ENCODE data around the gene NDUFAF5. TPM values are rescaled to one million over a fixed set of nuclear protein-coding genes. Genes with fewer than 3 reads are reported as not detected.

NDUFAF5 gene
- polyA plus RNA-seq, 3 donors = 8.1 to 16.0 (median 15.7) TPM

- 52 to 58% (median 58%) methylated on average over 4 of the region's 4 CpGs for WGBS, 3 donors
- H3K27ac ChIP-seq (ENCODE audit: low read depth, low read length) = no peak overlapping the region
Observed at GRCh38 chr20:13771853-13772453, 12.9 kb upstream of the NDUFAF5 start.

DNA sequence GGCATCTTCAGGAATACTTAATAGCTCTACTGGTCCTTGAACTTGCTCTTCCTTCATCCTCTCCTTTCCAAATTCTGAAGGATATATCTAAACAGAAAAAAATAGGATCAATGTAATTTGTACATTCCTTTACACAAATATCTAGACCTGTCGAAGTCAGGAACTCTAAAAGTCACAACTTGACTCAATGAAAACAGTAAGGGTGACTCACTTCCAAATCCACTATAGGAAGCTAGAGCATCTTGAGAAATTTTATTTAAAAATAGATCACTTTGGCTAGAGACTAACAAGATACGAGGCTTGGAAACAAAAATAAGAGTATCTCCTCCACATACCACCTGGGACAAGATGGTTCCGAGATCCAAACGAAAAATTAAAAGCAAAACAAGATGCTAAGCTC, 12.3 kb upstream of the NDUFAF5 start:
- WGBS, 3 donors = 73 to 88% (median 76%) methylated on average over 4 of the region's 4 CpGs

GRCh38 chr20:13775867-13776266, 9.0 kb upstream of the NDUFAF5 start:
- WGBS, 3 donors = 70 to 80% (median 76%) methylated on average over 4 of the region's 4 CpGs
- no peak overlapping the region for H3K27ac ChIP-seq (ENCODE audit: low read depth, low read length)

More for the DNA sequence above, 12.3 kb upstream of the NDUFAF5 start:
- H3K27ac ChIP-seq (ENCODE audit: low read depth, low read length) = no peak overlapping the region

- 66 to 78% (median 73%) methylated on average over 4 of the region's 4 CpGs for WGBS, 3 donors
- H3K27ac ChIP-seq (ENCODE audit: low read depth, low read length) = no peak overlapping the region
Observed at GRCh38 chr20:13777171-13777601, 7.6 kb upstream of the NDUFAF5 start.

- no peak overlapping the region for H3K27ac ChIP-seq (ENCODE audit: low read depth, low read length)
- WGBS, 3 donors = 91 to 95% (median 92%) methylated on average over 3 of the region's 3 CpGs
Observed at GRCh38 chr20:13778827-13779226, 6.0 kb upstream of the NDUFAF5 start.

- WGBS, 3 donors = 89 to 94% (median 93%) methylated on average over 13 of the region's 13 CpGs
Observed at GRCh38 chr20:13783528-13783927, 1.3 kb upstream of the NDUFAF5 start.

GRCh38 chr20:13784271-13784892, 446 bp upstream of the NDUFAF5 start:
- no peak overlapping the region for H3K27ac ChIP-seq (ENCODE audit: low read depth, low read length)
- WGBS, 3 donors = 0% methylated on average over 26 of the region's 26 CpGs

More at GRCh38 chr20:13783528-13783927, 1.3 kb upstream of the NDUFAF5 start:
- no peak overlapping the region for H3K27ac ChIP-seq (ENCODE audit: low read depth, low read length)

- H3K27ac ChIP-seq (ENCODE audit: low read depth, low read length) = no peak overlapping the region
- 62 to 80% (median 76%) methylated on average over 8 of the region's 8 CpGs for WGBS, 3 donors
Observed at GRCh38 chr20:13786143-13786828, 1.5 kb downstream of the NDUFAF5 start.

- no peak overlapping the region for H3K27ac ChIP-seq (ENCODE audit: low read depth, low read length)
- 0 to 16% (median 15%) methylated on average over 1 of the region's 1 CpG for WGBS, 3 donors
Observed at GRCh38 chr20:13788167-13788834, 3.5 kb downstream of the NDUFAF5 start.

DNA sequence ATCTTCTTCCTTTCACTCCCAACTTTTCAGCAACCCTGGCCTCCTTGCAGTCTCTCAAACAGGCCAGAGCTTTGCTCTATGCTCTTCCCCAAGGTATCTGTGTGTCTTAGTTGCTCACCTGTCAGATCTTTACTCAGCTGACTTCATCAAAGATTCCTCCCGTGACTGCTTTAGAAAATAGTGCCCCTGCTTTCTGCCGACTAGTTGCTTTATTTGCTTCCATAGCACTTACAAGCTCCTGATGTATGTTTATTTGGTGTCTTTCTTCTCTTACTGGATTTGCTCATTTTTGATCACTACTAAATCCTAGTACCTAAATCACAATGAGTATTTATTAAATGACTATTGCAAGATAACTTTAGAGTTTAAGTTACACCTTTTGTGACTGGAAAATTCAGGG, 5.9 kb downstream of the NDUFAF5 start:
- WGBS, 3 donors = 56 to 94% (median 89%) methylated on average over 2 of the region's 2 CpGs
- no peak overlapping the region for H3K27ac ChIP-seq (ENCODE audit: low read depth, low read length)

GRCh38 chr20:13791540-13792459, 7.0 kb downstream of the NDUFAF5 start:
- 93 to 96% (median 95%) methylated on average over 2 of the region's 2 CpGs for WGBS, 3 donors
- no peak overlapping the region for H3K27ac ChIP-seq (ENCODE audit: low read depth, low read length)

GRCh38 chr20:13793001-13793400, 8.2 kb downstream of the NDUFAF5 start:
- WGBS, 3 donors = 93 to 97% (median 95%) methylated on average over 1 of the region's 1 CpG
- H3K27ac ChIP-seq (ENCODE audit: low read depth, low read length) = no peak overlapping the region

DNA sequence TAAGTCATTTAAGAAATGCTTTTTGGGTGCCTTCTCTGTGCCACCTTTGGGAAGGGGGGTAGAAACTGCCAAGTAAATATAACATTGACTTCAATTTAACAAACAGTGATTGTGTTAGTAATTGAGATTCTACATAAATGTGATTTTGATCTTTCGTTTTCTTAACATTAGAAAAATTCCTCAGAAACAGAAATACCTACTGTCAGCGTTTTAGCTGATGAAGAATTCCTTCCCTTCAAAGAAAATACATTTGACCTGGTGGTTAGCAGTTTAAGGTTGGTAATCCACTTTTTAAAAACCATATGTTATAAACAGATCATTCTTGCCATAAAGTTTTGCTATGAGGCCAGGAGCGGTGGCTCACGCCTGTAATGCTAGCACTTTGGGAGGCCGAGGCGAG, 9.8 kb downstream of the NDUFAF5 start:
- 97% methylated on average over 6 of the region's 6 CpGs for WGBS, 3 donors

GRCh38 chr20:13799040-13799439, 14.2 kb downstream of the NDUFAF5 start:
- WGBS, 3 donors = 78 to 86% (median 85%) methylated on average over 5 of the region's 5 CpGs
- no peak overlapping the region for H3K27ac ChIP-seq (ENCODE audit: low read depth, low read length)

More for the DNA sequence above, 9.8 kb downstream of the NDUFAF5 start:
- H3K27ac ChIP-seq (ENCODE audit: low read depth, low read length) = no peak overlapping the region

- 68 to 90% (median 76%) methylated on average over 2 of the region's 2 CpGs for WGBS, 3 donors
- no peak overlapping the region for H3K27ac ChIP-seq (ENCODE audit: low read depth, low read length)
Observed at GRCh38 chr20:13799974-13800373, 15.1 kb downstream of the NDUFAF5 start.

DNA sequence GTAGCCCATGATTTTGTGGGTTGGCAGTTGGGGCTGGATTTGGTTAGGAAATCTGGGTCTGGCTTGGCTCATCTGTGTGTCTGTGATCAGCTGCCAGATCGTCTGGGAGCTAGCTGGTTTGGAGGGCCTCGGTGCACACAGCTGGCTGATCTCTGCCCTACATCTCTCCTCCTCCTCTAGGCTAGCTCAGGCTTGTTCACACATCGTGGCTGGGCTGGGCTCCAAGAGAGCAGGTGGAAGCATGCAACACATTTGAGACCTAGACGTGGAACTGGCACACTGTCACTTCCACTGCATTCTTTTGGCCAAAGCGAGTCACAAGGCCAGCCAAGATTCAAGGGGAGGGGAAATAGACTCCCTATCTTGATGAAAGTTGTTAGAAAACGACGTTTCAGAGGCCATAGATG, 15.9 kb downstream of the NDUFAF5 start:
- no peak overlapping the region for H3K27ac ChIP-seq (ENCODE audit: low read depth, low read length)
- 12 to 34% (median 34%) methylated on average over 7 of the region's 7 CpGs for WGBS, 3 donors

GRCh38 chr20:13809373-13809772, 24.5 kb downstream of the NDUFAF5 start:
- 68 to 95% (median 93%) methylated on average over 2 of the region's 2 CpGs for WGBS, 3 donors
- H3K27ac ChIP-seq (ENCODE audit: low read depth, low read length) = no peak overlapping the region

GRCh38 chr20:13809855-13810254, 25.0 kb downstream of the NDUFAF5 start:
- H3K27ac ChIP-seq (ENCODE audit: low read depth, low read length) = no peak overlapping the region
- 94 to 99% (median 97%) methylated on average over 3 of the region's 3 CpGs for WGBS, 3 donors

Data from adipose tissue (tissue), 3 donors.